K562 (cell line): Measurements from ENCODE around the gene ENDOU. TPM values are rescaled to one million over a fixed set of nuclear protein-coding genes. Genes with fewer than 3 reads are reported as not detected.

ENCODE experiments used
- ATAC-seq: fragments of 200-7000 bp; cut with Tn5 transposase; 3 replicates; pipeline ENCODE4 v1.9.1; 2020; ENCODE audit warnings: moderate library complexity
- BruUV-seq: library from RNA; stranded (reverse); fragments of 400-500 nt; replicated peaks from 2 replicates; lab custom pipeline; 2021; lab: Mats Ljungman, UMichigan
- CTCF ChIA-PET: fragments of 300-600 bp; formaldehyde crosslinking; extraction: SDS; loops from one replicate; lab custom pipeline; 2021; ENCODE audit warnings: low intra/inter-chr PET ratio; lab: Yijun Ruan, JAX
- POLR2A ChIA-PET: fragments of 300-600, 350-650 bp; sonication (Branson Sonifier 250); formaldehyde crosslinking; extraction: SDS; loops from one replicate; lab custom pipeline; 2021; ENCODE audit warnings: antibody characterized with exemption, inconsistent platforms; lab: Yijun Ruan, JAX
- DNase-seq, 4 experiments: peaks; one replicate each; pipeline versions ENCODE4 v3.0.0 to v3.0.0-alpha.2; 2011 to 2018; ENCODE audit warnings: low spot score in 3 of 4, mixed read lengths in 3 of 4; ENCODE audit errors: extremely low read depth in 1 of 4
- FAIRE-seq: peaks from 2 replicates; lab custom pipeline; 2011; peaks lifted over from hg19 to GRCh38; lab: Jason Lieb, UNC
- H2AFZ ChIP-seq: 2 replicates; pipeline ENCODE4 v1.6.0; 2011; ENCODE audit warnings: low read depth, low read length, control low read depth, inconsistent platforms
- H3K27ac ChIP-seq: fragments of 200-600 bp; 3 replicates; pipeline ENCODE4 v1.8.0; 2011; ENCODE audit warnings: low read depth, mild to moderate bottlenecking, control low read depth, inconsistent platforms, low read length, moderate library complexity, mixed read lengths; ENCODE audit errors: extremely low read depth
- H3K27me3 ChIP-seq, 2 experiments: fragments of 300-600 bp in 1 of 2; 2 replicates in 1 of 2; 3 replicates in 1 of 2; pipeline versions ENCODE4 v1.6.0 to v1.8.0; 2011; ENCODE audit warnings: inconsistent platforms in 2 of 2, low read length in 2 of 2, mild to moderate bottlenecking in 1 of 2, mixed read lengths in 1 of 2, moderate library complexity in 1 of 2; ENCODE audit not compliant: control insufficient read depth in 2 of 2, insufficient read depth in 2 of 2
- H3K36me3 ChIP-seq: fragments of 300-600 bp; 3 replicates; pipeline ENCODE4 v1.8.0; 2011; ENCODE audit warnings: mild to moderate bottlenecking, low read length, inconsistent platforms; ENCODE audit not compliant: control insufficient read depth, insufficient read depth
- H3K4me1 ChIP-seq, 2 experiments: fragments of 200-600 bp in 1 of 2; replicated peaks in 1 of 2; 2 replicates in 1 of 2; 3 replicates in 1 of 2; pipeline versions ENCODE4 v1.5.1 to v1.8.0; 2011; ENCODE audit warnings: inconsistent platforms in 2 of 2, low read length in 2 of 2, mild to moderate bottlenecking in 1 of 2, mixed read lengths in 1 of 2, moderate library complexity in 1 of 2; ENCODE audit not compliant: control insufficient read depth in 2 of 2, insufficient read depth in 2 of 2
- H3K4me2 ChIP-seq: 2 replicates; pipeline ENCODE4 v1.6.1; 2011; ENCODE audit warnings: low read length, control low read depth, inconsistent platforms, mixed read lengths; ENCODE audit not compliant: insufficient read depth
- H3K4me3 ChIP-seq: fragments of 200-600 bp; sonication (generic), shearing (Covaris generic); 2 replicates; pipeline ENCODE4 v1.5.1; 2016; ENCODE audit warnings: control low read depth, inconsistent platforms
- H3K79me2 ChIP-seq: fragments of 200-600 bp; 3 replicates; pipeline ENCODE4 v1.8.0; 2011; ENCODE audit warnings: low read length, inconsistent platforms; ENCODE audit not compliant: control insufficient read depth, insufficient read depth
- H3K9ac ChIP-seq, 2 experiments: 2 replicates each; pipeline versions ENCODE4 v1.6.0 to v1.6.1; 2011; ENCODE audit warnings: low read depth in 2 of 2, low read length in 2 of 2, control low read depth in 1 of 2, inconsistent platforms in 1 of 2, mild to moderate bottlenecking in 1 of 2, mixed read lengths in 1 of 2; ENCODE audit not compliant: insufficient read depth in 1 of 2
- H3K9me1 ChIP-seq: one replicate; pipeline ENCODE4 v1.6.0; 2011; ENCODE audit warnings: inconsistent platforms, mild to moderate bottlenecking, low read length, moderate library complexity; ENCODE audit not compliant: control insufficient read depth, insufficient read depth
- H3K9me3 ChIP-seq: replicated peaks from 2 replicates; pipeline ENCODE4 v1.5.1; 2011; ENCODE audit warnings: low read depth, low read length, inconsistent platforms; ENCODE audit not compliant: control insufficient read depth, insufficient read depth
- H4K20me1 ChIP-seq: replicated peaks from 2 replicates; pipeline ENCODE4 v1.6.1; 2011; ENCODE audit warnings: low read length, inconsistent platforms, mixed read lengths; ENCODE audit not compliant: control insufficient read depth, insufficient read depth
- BRD4 ChIP-seq: fragments of 200-600 bp; sonication (generic); IDR thresholded peaks from 2 replicates; pipeline ENCODE4 v1.6.1; 2017; ENCODE audit warnings: inconsistent platforms
- ELK1 ChIP-seq: sonication (generic); formaldehyde crosslinking; IDR thresholded peaks from 2 replicates; pipeline ENCODE4 v1.8.1; 2022; ENCODE audit warnings: missing genetic modification reagents
- FOXJ2 ChIP-seq: fragments of 200-800 bp; sonication (Bioruptor generic); IDR thresholded peaks from 2 replicates; pipeline ENCODE4 v1.6.1; 2016; ENCODE audit warnings: missing genetic modification characterization, missing compliant biosample characterization
- GABPA ChIP-seq: fragments of 200-800 bp; sonication (Bioruptor generic); conservative IDR thresholded peaks from 2 replicates; pipeline ENCODE4 v1.6.1; 2016; ENCODE audit warnings: low read depth, missing genetic modification characterization, missing compliant biosample characterization
- HOXB6 ChIP-seq: fragments of 250-450 bp; sonication (Bioruptor Pico); IDR thresholded peaks from 2 replicates; pipeline ENCODE4 v1.5.1; 2022; ENCODE audit warnings: mild to moderate bottlenecking, borderline replicate concordance
- MAFF ChIP-seq: IDR thresholded peaks from 2 replicates; pipeline ENCODE4 v1.6.1; 2012; ENCODE audit warnings: low read length, improper control_type of control experiment
- MBD1 ChIP-seq: fragments of 250-450 bp; sonication (Bioruptor Pico); IDR thresholded peaks from 2 replicates; pipeline ENCODE4 v1.8.0; 2022; ENCODE audit warnings: inconsistent platforms
- PPARD ChIP-seq: fragments of 250-450 bp; sonication (Bioruptor Pico); IDR thresholded peaks from 2 replicates; pipeline ENCODE4 v1.8.0; 2022; ENCODE audit warnings: inconsistent platforms, mild to moderate bottlenecking, moderate library complexity
- SIX5 ChIP-seq, 2 experiments: IDR thresholded peaks; 2 replicates each; pipeline ENCODE4 v1.6.1; 2011; ENCODE audit warnings: low read length in 2 of 2, borderline replicate concordance in 1 of 2, low read depth in 1 of 2, mild to moderate bottlenecking in 1 of 2, moderate library complexity in 1 of 2; ENCODE audit not compliant: insufficient read depth in 1 of 2
- ZKSCAN8 ChIP-seq: fragments of 200-800 bp; sonication (Bioruptor generic); IDR thresholded peaks from 2 replicates; pipeline ENCODE4 v1.6.1; 2016; ENCODE audit warnings: missing genetic modification characterization, missing compliant biosample characterization
- ZNF212 ChIP-seq: fragments of 450-650 bp; formaldehyde crosslinking; IDR thresholded peaks from 2 replicates; pipeline ENCODE4 v1.4.0; 2020; ENCODE audit warnings: mild to moderate bottlenecking
- ZNF407 ChIP-seq: fragments of 450-650 bp; IDR thresholded peaks from 2 replicates; pipeline ENCODE4 v1.6.1; 2016; ENCODE audit warnings: low read depth
- WGBS: fragments of 100-300 bp; shearing (Covaris generic); methylation state at CpG from one replicate; pipeline ENCODE4 v1.1.6; 2016; ENCODE audit warnings: low coverage, mixed read lengths; ENCODE audit not compliant: insufficient coverage; ENCODE audit errors: missing lambda C conversion rate; 5-methylcytosine and 5-hydroxymethylcytosine counted together
- in situ Hi-C: fragments of 300-500 bp; cut with MboI; formaldehyde crosslinking; loops from 4 replicates; pipeline ENCODE4 v1.15.0; 2018; ENCODE audit warnings: inconsistent platforms, mixed read lengths
- intact Hi-C: fragments of 100-400 bp; cut with micrococcal nuclease; formaldehyde crosslinking; loops from 2 replicates; pipeline ENCODE4 v1.14.2; 2022
- polyA plus RNA-seq, 8 experiments: library from polyadenylated mRNA; depleted of rRNA in 4 of 8; stranded (reverse) in 5 of 8; unstranded in 3 of 8; fragments of >200 nt; fragmentation: Nextera tagmentation in 2 of 8; fragmentation: Illumina TruSeq in 1 of 8; extraction: Ambion mirVana in 2 of 8; extraction: Trizol in 1 of 8; gene quantifications; 2 replicates each; pipeline versions ENCODE4 v1.2.1 to v1.2.3, GENCODE V29; 2011 to 2014; ENCODE audit warnings: inconsistent platforms in 1 of 8, missing spikeins in 1 of 8
- total RNA-seq, 7 experiments: library from RNA; depleted of rRNA in 6 of 7; stranded (reverse); fragments of >200 nt in 6 of 7; fragmentation: Illumina TruSeq in 2 of 7; extraction: Trizol in 2 of 7; gene quantifications; 2 replicates each; pipeline versions ENCODE4 v1.2.1 to v1.2.3, GENCODE V29; 2011 to 2021; ENCODE audit warnings: low replicate concordance in 1 of 7

Gene ENDOU
- total and polyA plus RNA-seq, 9 of the 15 experiments (the other 6 are each of a cell fraction or from before 2014, with no cell fraction given), result 0.03 TPM; not detected in 8

GRCh38 chr12:47754881-47755280 is 29.6 kb upstream of the ENDOU start:
- H3K4me3 ChIP-seq, result no peak overlapping the region
- no TSS peak for BruUV-seq
- no peak for FAIRE-seq
- no peak overlapping the region for H2AFZ ChIP-seq
- H3K79me2 ChIP-seq, result no peaks in the 10 kb centered on the region
- H3K27me3 ChIP-seq, result peaks cover 6% of the 10 kb centered on the region in 2 experiments; a peak in 2 of 5 replicates
- H3K4me2 ChIP-seq, result no peak overlapping the region
- H3K36me3 ChIP-seq, result no peaks in the 10 kb centered on the region
- no peak for ATAC-seq
- ChIA-PET CTCF (no interaction called here), POLR2A (interaction anchor here (0.6 to 1.7 kb wide), 4 partner anchors 10 to 79 kb away, joined by 3 to 5 read pairs (median 4); partner anchors contain the start of gene RPAP3)
- intact Hi-C loops (no loop called here), in situ Hi-C loops (no loop called here)
- H3K4me1 ChIP-seq, result peaks cover 14 to 37% of the 10 kb centered on the region in 2 experiments; a peak in 4 of 5 replicates
- H3K9me1 ChIP-seq, result no peaks in the 10 kb centered on the region
- H3K27ac ChIP-seq, result no peak overlapping the region
- no peaks in the 10 kb centered on the region for H4K20me1 ChIP-seq
- H3K9ac ChIP-seq, result 0 out of 4 replicates have a peak overlapping the region, but pooled peaks of 1 of the 2 experiments have one; percentile 31
- no peaks in the 10 kb centered on the region for H3K9me3 ChIP-seq
- 54% methylated on average over 3 of the region's 3 CpGs for WGBS
- no peak for DNase-seq
- TF ChIP-seq GABPA (tag), result no peak
- no peak for TF ChIP-seq MBD1 (CRISPR knock-in tag)
- no peak for TF ChIP-seq HOXB6
- TF ChIP-seq ZKSCAN8 (CRISPR knock-in tag), result no peak
- no peak for TF ChIP-seq PPARD
- TF ChIP-seq ZNF407, result no peak
- no peak for TF ChIP-seq SIX5 (IDR thresholded peaks at IDR 0.05; ENCODE audit: borderline replicate concordance in 1 of 2, insufficient read depth in 1 of 2, low read depth in 1 of 2, low read length in 2 of 2)
- TF ChIP-seq BRD4, result no peak
- no peak for TF ChIP-seq ELK1 (CRISPR knock-in tag)
- TF ChIP-seq FOXJ2 (tag), result no peak
- no peak for TF ChIP-seq ZNF212 (CRISPR knock-in tag)
- no peak for TF ChIP-seq MAFF
